OCI-M2 (cell line): ENCODE measurements around the gene PLVAP.
A peak's percentile ranks its signal among the peaks of the same experiment; 100 is the strongest.

ENCODE experiments used
- DNase-seq: peaks from one replicate; lab custom pipeline; 2025; ENCODE audit not compliant: unreplicated experiment; lab: John Stamatoyannopoulos, UW

PLVAP gene

DNA sequence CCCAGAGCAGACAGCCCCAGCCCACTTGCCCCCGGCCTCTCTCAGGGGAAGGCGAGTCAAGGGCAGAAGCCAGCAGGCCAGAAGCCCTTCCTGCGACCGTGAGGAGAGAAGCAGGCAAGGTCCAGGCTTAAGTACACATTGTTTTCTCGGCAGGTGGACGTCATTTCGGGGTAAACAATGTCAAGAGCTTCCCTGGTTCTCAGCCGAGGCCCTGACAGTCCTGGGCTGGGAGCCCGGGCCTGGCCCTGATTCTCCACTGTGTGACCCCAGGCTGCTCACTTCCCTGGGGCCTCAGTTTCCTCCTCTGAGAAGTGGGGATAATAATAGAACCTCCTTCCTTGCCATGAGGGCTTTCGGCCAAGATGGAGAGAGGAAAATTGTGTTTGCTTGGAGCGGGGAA is 19.4 kb downstream of the PLVAP start:
- DNase-seq: no peak

GRCh38 chr19:17357078-17357666 is 20.0 kb downstream of the PLVAP start:
- no peak for DNase-seq

- DNase-seq: no peak
Observed at GRCh38 chr19:17353386-17353785, 23.8 kb downstream of the PLVAP start.

GRCh38 chr19:17352608-17353280 is 24.4 kb downstream of the PLVAP start:
- no peak for DNase-seq

GRCh38 chr19:17351815-17352435 is 25.2 kb downstream of the PLVAP start:
- DNase-seq: no peak

- no peak for DNase-seq
Observed at GRCh38 chr19:17348700-17349099, 28.4 kb downstream of the PLVAP start.

- DNase-seq: no peak
Observed at GRCh38 chr19:17347877-17348276, 29.3 kb downstream of the PLVAP start.

DNA sequence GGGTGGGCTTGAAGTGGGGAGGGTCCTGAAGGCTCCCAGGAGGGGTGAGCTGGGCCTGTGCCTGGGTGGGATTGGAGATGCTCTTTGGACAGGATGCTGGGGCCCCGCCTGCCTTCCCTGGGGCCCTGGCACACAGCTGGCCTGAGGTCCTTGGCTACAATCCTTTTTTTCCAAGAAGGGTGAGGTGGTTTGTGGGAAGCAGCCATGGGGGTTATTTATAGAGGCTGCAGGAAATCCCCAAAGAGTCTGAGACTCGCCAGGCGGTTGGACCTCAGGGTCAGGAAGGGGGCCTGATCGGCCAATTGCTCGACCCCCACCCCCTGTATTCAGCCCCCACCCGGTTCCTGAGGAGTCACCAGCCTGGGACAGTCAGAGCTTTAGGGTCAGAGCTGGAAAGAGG is 29.8 kb downstream of the PLVAP start:
- no peak for DNase-seq

- DNase-seq: peak; percentile 40
Observed at GRCh38 chr19:17346109-17346671, 31.0 kb downstream of the PLVAP start.

- DNase-seq: no peak
Observed at GRCh38 chr19:17341845-17342244, 35.3 kb downstream of the PLVAP start.

DNA sequence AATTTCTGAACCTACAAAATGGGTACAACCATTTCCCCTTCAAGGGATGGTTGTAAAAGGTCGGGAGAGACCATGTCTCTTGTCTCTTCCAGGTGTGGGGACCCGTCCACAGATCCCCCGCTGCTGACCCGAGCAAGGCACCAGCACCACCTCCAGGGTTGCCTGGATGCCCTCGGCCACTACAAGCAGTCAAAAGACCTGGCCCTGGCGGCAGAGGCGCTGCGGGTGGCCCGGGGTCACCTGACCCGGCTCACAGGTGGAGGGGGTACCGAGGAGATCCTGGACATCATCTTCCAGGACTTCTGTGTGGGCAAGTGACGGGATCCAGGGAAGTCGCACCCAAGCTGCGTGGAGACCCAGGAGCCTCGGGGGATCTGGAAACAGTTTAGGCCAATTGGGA is 35.8 kb downstream of the PLVAP start:
- no peak for DNase-seq

GRCh38 chr19:17340871-17341357 is 36.2 kb downstream of the PLVAP start:
- DNase-seq: no peak

DNA sequence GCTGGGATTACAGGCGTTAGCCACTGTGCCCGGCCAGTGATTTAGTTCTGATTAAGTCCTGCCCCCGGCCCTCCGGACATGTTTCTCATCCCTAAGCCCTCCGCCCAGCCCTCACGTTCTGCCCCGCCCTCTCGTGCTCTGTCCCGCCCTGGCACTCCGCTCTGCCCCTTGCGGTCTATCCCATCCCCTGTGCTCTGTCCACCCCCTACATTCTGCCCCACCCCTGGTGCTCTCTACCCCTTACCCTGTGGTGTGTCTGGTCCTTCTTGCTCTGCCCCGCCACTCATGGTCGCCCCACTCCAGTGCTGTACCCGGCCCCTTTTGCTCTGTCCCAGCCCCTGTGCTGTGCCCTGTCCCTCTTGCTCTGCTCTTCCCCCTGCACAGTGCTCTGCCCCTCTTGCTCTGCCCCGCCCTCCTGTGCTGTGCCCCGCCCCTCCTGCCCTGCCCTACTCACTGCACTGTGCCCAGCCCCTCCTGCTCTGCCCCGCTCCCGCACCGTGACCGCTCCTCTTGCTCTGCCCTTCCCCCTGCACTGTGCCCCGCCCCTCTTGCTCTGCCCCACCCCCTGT is 36.8 kb downstream of the PLVAP start:
- no peak for DNase-seq

DNA sequence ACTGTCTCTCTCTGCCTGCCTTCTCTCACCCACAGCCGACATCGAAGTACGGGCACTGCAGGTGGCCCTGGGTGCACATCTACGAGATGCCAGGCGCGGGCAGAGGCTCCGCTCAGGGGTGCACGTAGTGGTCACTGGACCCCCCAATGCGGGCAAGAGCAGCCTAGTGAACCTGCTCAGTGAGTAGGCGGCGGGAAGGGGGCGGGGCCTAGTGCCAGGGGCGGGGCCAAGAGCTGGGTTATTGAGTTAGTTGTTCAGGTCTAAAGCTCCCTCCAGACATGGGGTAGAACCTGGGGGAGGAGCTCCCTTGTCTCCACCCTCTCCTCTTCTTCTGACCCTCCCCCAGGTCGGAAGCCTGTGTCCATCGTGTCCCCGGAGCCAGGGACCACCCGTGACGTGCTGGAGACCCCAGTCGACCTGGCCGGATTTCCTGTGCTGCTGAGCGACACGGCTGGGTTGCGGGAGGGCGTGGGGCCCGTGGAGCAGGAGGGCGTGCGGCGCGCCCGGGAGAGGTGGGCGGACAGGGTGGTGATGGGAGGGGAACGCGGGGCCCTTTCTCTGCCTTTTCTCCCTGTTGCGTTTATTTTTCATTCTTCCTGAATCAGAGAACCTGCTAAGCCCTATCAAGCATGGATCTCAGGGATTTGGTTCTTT is 37.9 kb downstream of the PLVAP start:
- no peak for DNase-seq

DNA sequence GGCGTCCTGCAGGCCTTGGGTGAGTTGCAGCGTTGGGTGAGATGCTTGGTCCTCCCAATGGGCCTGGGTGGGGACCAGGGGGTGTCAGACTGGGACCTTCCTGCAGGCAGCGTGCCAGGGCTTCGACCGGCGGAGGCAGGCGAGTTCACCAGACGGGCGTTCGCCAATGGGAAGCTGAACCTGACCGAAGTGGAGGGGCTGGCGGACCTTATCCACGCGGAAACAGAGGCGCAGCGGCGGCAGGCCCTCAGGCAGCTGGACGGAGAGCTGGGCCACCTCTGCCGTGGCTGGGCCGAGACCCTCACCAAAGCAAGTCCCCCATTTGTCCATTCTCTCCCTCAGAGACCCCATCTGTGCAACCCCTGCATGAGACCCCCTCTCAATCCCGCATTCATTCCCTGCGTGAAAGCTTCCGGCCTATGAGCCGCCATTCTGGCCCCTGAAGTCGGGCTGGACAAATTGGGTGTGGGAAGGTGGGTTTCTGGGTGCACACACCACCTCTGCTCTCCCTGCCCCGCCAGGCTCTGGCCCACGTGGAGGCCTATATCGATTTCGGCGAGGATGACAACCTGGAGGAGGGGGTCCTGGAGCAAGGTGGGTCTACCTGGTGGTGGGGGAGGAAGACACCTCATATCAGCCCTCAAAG is 38.6 kb downstream of the PLVAP start:
- no peak for DNase-seq

GRCh38 chr19:17337675-17338432 is 39.3 kb downstream of the PLVAP start:
- DNase-seq: no peak

DNA sequence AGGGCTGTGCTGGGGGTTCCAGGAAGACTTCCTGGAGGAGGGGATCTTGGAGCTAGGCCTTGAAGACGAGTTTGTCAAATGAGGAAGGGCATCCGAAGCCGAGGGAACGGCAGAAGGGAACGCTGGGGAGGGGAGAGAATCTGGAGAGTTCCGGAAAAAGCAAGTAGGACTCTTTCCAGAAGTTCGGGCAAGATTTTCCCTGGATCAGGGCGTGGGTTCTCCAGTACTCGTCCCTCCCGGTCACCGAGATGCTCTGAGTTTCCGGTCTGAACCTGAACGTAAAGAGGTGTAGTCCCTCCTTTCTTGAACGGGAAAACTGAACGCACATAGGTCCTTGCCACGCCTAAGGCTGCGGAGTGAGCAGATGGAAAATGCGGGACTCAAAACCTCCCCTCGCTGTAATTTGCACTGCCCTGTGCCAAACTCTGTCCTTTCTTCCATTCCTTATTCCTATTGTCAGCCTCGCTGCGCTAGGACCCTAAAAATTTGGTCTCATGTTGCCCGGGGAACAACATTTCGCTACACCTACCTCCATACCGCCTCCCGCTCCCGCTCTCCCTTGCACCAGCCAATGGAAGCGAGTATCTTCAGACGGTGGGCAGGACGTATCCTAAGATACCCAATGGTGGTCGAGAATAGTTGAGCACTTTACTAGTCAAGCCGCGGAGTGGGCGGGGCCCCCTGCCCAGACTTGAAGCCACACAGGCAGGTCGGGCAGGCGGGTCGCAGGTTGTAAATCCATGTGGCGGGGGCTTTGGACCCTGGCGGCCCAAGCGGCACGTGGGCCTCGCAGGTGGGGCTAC is 40.1 kb downstream of the PLVAP start, which contains the start of gene GTPBP3:
Gene GTPBP3 (plus strand): TSS at position 682 of the 803 bp plus-strand sequence. CDS start 59 bp downstream, at position 741.
- DNase-seq: peak; percentile 93

DNA sequence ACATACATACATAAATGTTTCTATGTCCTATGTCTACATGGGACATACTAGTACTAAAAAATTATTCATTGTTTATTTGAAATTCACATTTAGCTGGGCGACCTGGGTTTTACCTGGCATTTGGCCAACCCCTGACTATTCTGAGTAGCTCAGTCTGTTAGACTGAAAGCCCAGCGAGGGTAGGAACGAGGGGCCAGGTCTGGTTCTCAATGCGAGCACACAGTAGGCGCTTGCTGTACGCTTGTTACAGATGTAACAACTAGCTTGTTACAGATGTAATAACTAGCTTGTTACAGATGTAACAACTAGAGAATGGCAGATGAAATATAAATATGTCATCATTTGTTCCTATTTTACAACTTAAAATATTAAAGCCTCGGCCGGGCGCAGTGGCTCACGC is 41.6 kb downstream of the PLVAP start:
- DNase-seq: no peak
